OCI-LY7 (cell line): Measurements from ENCODE around the gene HOXA3. TPM values are rescaled to one million over a fixed set of nuclear protein-coding genes. Genes with fewer than 3 reads are reported as not detected.

ENCODE experiments used
- BruUV-seq: library from RNA; stranded (reverse); fragments of 400-500 nt; replicated peaks from 2 replicates; lab custom pipeline; 2021; lab: Mats Ljungman, UMichigan
- CTCF ChIA-PET: fragments of 300-600 bp; sonication (Branson Sonifier 250); formaldehyde crosslinking; loops from one replicate; lab custom pipeline; 2022; ENCODE audit warnings: antibody characterized with exemption; ENCODE audit not compliant: unreplicated experiment; lab: Charles Lee
- POLR2A ChIA-PET: fragments of 300-600 bp; sonication (Branson Sonifier 250); formaldehyde crosslinking; loops from one replicate; lab custom pipeline; 2022; ENCODE audit warnings: antibody characterized with exemption; lab: Charles Lee
- DNase-seq: peaks from one replicate; pipeline ENCODE4 v3.0.0-alpha.2; 2015; ENCODE audit warnings: low spot score
- H2AFZ ChIP-seq: fragments of 200-600 bp; sonication (generic), shearing (Covaris generic); 2 replicates; pipeline ENCODE4 v1.6.1; 2014; ENCODE audit warnings: mild to moderate bottlenecking, antibody characterized with exemption, low read length, moderate library complexity
- H3K27ac ChIP-seq: fragments of 200-600 bp; sonication (generic); 2 replicates; pipeline ENCODE4 v1.5.1; 2014; ENCODE audit warnings: mixed run types, low read depth, mild to moderate bottlenecking, moderate library complexity, low read length, inconsistent platforms; ENCODE audit not compliant: poor library complexity, severe bottlenecking
- H3K36me3 ChIP-seq: fragments of 200-600 bp; sonication (generic); 2 replicates; pipeline ENCODE4 v1.6.1; 2014; ENCODE audit warnings: mild to moderate bottlenecking, antibody characterized with exemption, low read length, moderate library complexity, mixed read lengths; ENCODE audit not compliant: insufficient read depth
- H3K4me1 ChIP-seq: fragments of 200-600 bp; sonication (generic); 2 replicates; pipeline ENCODE4 v1.5.1; 2014; ENCODE audit warnings: mild to moderate bottlenecking, low read length; ENCODE audit not compliant: insufficient read depth, poor library complexity, severe bottlenecking
- H3K4me2 ChIP-seq: fragments of 200-600 bp; sonication (generic); 2 replicates; pipeline ENCODE4 v1.6.1; 2014; ENCODE audit warnings: mild to moderate bottlenecking, low read length
- H3K4me3 ChIP-seq: fragments of 200-600 bp; sonication (generic); 2 replicates; pipeline ENCODE4 v1.5.1; 2014; ENCODE audit warnings: mild to moderate bottlenecking, low read depth, low read length; ENCODE audit not compliant: poor library complexity, severe bottlenecking
- H3K79me2 ChIP-seq: fragments of 200-600 bp; sonication (generic); 2 replicates; pipeline ENCODE4 v1.6.1; 2016; ENCODE audit warnings: low read depth, mild to moderate bottlenecking, low read length, moderate library complexity, mixed read lengths; ENCODE audit not compliant: insufficient read depth
- H3K9me2 ChIP-seq: fragments of 200-600 bp; sonication (generic); 2 replicates; pipeline ENCODE4 v1.6.1; 2016; ENCODE audit warnings: mild to moderate bottlenecking, low read length, mixed read lengths; ENCODE audit not compliant: insufficient read depth
- H3K9me3 ChIP-seq: fragments of 200-600 bp; sonication (generic); 2 replicates; pipeline ENCODE4 v1.6.1; 2014; ENCODE audit warnings: mild to moderate bottlenecking, mixed run types, low read length, mixed read lengths
- H4K20me1 ChIP-seq: fragments of 200-600 bp; sonication (generic); 2 replicates; pipeline ENCODE4 v1.6.1; 2014; ENCODE audit warnings: mild to moderate bottlenecking, antibody characterized with exemption, low read length, moderate library complexity, mixed read lengths; ENCODE audit not compliant: insufficient read depth
- EZH2phosphoT487 ChIP-seq: fragments of 200-600 bp; sonication (generic); IDR thresholded peaks from 2 replicates; pipeline ENCODE4 v1.6.1; 2018; ENCODE audit warnings: low read depth, borderline replicate concordance, mild to moderate bottlenecking, mixed run types, antibody characterized with exemption, low read length, moderate library complexity, mixed read lengths
- intact Hi-C: fragments of 100-400 bp; cut with micrococcal nuclease; formaldehyde crosslinking; loops from one replicate; pipeline ENCODE4 v1.10.0; 2022; ENCODE audit not compliant: unreplicated experiment
- total RNA-seq, 2 experiments: library from RNA; depleted of rRNA in 1 of 2; stranded (reverse); fragments of >200 nt in 1 of 2; shearing (Covaris generic) in 1 of 2; gene quantifications; 2 replicates each; pipeline ENCODE4 v1.2.3, GENCODE V29; 2014 to 2022
- TF ChIP-seq, protein P1 (sequence below): fragments of 200-600 bp; sonication (generic); conservative IDR thresholded peaks from 2 replicates; pipeline ENCODE4 v1.5.1; 2014; ENCODE audit warnings: mild to moderate bottlenecking, antibody characterized with exemption, low read length, moderate library complexity, mixed read lengths

HOXA3 gene
- total RNA-seq, 2 experiments from 2014 or later, result 0.41 to 2.7 TPM

DNA sequence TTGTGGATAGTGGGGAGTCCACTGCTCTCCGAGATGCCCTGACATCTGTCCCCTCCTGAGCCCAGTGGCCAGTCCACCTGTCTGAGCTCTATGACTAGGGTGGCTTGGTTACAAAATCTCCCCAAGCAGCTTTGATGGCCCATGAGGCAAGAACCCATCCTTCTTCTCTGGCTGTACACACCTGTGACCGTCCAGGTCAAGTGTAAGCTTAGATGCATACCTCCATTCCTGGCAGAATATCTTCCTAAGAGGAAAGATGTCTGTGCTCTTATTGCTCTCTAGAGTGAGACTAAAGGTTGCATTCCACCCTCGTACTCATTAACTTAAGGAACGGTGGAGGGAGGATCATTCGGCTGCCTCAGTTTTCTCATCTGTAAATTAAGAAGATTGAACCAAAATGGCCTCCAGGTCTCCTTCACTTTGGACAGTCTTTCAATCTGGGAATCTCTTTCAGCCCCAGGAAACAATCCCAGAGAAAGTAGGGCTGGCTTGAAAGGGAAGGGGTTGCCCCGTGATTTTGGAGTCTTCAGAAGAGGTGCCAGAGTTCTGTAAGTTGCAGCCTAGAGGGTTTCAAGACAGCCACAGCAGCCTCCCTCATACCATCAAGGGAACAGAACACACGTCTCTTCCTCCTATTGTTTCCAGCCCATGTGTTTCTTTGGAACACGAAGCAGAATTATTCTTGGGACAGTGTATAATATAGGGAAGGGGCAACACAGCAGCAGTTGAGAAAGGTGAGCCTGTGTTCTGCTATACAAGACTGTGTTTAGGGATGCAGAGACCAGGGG lies 27.3 kb downstream of the HOXA3 start:
- no TSS peak for BruUV-seq
- Histone ChIP-seq H3K27ac (no peak overlapping the region), H3K79me2 (no peaks in the 10 kb centered on the region), H3K9me3 (no peaks in the 10 kb centered on the region), H3K4me3 (no peak overlapping the region), H4K20me1 (no peaks in the 10 kb centered on the region; the same call in 1 of the 2 replicates), H3K4me2 (no peak overlapping the region), H2AFZ (no peak overlapping the region), H3K36me3 (no peaks in the 10 kb centered on the region), H3K4me1 (no peaks in the 10 kb centered on the region), H3K9me2 (no peaks in the 10 kb centered on the region)
- intact Hi-C loops, result no loop called here
- DNase-seq, result no peak
- no peak for TF ChIP-seq EZH2phosphoT487
- TF ChIP-seq, protein P1, sequence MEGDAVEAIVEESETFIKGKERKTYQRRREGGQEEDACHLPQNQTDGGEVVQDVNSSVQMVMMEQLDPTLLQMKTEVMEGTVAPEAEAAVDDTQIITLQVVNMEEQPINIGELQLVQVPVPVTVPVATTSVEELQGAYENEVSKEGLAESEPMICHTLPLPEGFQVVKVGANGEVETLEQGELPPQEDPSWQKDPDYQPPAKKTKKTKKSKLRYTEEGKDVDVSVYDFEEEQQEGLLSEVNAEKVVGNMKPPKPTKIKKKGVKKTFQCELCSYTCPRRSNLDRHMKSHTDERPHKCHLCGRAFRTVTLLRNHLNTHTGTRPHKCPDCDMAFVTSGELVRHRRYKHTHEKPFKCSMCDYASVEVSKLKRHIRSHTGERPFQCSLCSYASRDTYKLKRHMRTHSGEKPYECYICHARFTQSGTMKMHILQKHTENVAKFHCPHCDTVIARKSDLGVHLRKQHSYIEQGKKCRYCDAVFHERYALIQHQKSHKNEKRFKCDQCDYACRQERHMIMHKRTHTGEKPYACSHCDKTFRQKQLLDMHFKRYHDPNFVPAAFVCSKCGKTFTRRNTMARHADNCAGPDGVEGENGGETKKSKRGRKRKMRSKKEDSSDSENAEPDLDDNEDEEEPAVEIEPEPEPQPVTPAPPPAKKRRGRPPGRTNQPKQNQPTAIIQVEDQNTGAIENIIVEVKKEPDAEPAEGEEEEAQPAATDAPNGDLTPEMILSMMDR, result no peak
- CTCF ChIA-PET, result no interaction called here
- POLR2A ChIA-PET, result no interaction called here

DNA sequence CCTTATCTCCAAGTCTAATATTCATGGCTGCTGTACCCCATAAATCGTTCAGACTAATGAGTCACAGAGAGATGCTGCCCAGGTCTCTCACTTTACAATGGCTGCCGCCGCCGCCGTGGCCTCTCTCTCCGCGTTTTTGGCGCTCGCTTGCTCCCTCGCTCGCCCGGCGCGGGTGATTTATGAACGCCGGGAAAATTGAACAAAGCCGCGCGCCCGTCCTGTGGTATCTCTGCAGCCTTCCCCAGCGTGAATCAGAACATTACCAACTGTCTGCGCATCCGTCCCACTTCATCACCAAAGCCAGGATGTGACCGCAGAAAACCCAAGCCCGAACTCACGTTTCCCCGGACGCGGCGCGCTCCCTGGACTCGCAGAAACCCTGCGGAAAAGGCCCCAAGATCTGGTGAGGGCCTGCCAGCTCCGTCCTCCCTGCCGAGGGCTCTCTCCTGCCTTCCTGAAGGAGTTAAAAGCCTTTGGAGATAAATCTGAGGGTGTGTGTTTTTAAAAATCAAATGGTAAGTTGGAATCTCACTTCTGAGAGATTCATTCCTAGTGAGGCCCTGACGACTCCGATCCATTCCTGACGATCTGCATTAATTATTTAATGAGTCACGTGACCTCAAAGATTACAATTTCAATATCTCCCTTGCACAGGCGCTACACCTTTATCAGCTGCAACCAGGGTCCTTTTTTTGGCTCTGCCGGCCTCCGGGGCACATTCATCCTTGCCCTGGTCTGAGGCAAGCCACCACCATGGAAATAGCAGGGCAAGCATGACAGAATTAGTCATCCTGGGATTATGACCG lies 28.1 kb downstream of the HOXA3 start:
- TF ChIP-seq, protein P1, result no peak
- TF ChIP-seq EZH2phosphoT487, result no peak
- intact Hi-C loops, result no loop called here
- no TSS peak for BruUV-seq
- no peak overlapping the region for H3K4me2 ChIP-seq
- no peak for DNase-seq
- no peak overlapping the region for H2AFZ ChIP-seq
- ChIA-PET POLR2A (no interaction called here), CTCF (no interaction called here)
- H4K20me1 ChIP-seq, result no peaks in the 10 kb centered on the region; the same call in 1 of the 2 replicates
- H3K4me1 ChIP-seq, result no peaks in the 10 kb centered on the region
- H3K27ac ChIP-seq, result no peak overlapping the region
- no peaks in the 10 kb centered on the region for H3K79me2 ChIP-seq
- no peaks in the 10 kb centered on the region for H3K9me3 ChIP-seq
- H3K4me3 ChIP-seq, result no peak overlapping the region
- no peaks in the 10 kb centered on the region for H3K9me2 ChIP-seq
- H3K36me3 ChIP-seq, result no peaks in the 10 kb centered on the region
